GM18511 (cell line): ENCODE measurements around the gene ZEB1.
A peak's percentile ranks its signal among the peaks of the same experiment; 100 is the strongest.
"Not testable (repeated sequence)": the region's sequence is repeated elsewhere in the genome, so short reads cannot be mapped to it uniquely, and the experiment has no call there.

Source experiments
- ATAC-seq: cut with Tn5 transposase; IDR thresholded peaks from one replicate; pipeline ENCODE4 v1.9.1; 2021; ENCODE audit warnings: mild to moderate bottlenecking, moderate library complexity; ENCODE audit not compliant: unreplicated experiment

ZEB1 gene

GRCh38 chr10:31364238-31364637 lies 45.2 kb downstream of the ZEB1 start:
- not testable (repeated sequence) for ATAC-seq

- no peak for ATAC-seq
Measured at GRCh38 chr10:31366703-31367102, 47.7 kb downstream of the ZEB1 start.

- ATAC-seq, result no peak
Measured at GRCh38 chr10:31368724-31369123, 49.7 kb downstream of the ZEB1 start.

- no peak for ATAC-seq
Measured at GRCh38 chr10:31372439-31372838, 53.4 kb downstream of the ZEB1 start.

- ATAC-seq, result no peak
Measured at GRCh38 chr10:31374146-31374696, 55.2 kb downstream of the ZEB1 start.

GRCh38 chr10:31381171-31381570 lies 62.2 kb downstream of the ZEB1 start:
- ATAC-seq, result no peak

- ATAC-seq, result no peak
Measured at GRCh38 chr10:31381766-31382316, 62.8 kb downstream of the ZEB1 start.

GRCh38 chr10:31383810-31384588 lies 65.0 kb downstream of the ZEB1 start:
- ATAC-seq, result peak; percentile 99

- peak; percentile 37 for ATAC-seq
Measured at GRCh38 chr10:31384589-31384949, 65.6 kb downstream of the ZEB1 start.

GRCh38 chr10:31390804-31391203 lies 71.8 kb downstream of the ZEB1 start:
- ATAC-seq, result no peak

- ATAC-seq, result peak; percentile 70
Measured at GRCh38 chr10:31393844-31394243, 74.8 kb downstream of the ZEB1 start.

GRCh38 chr10:31395695-31396094 lies 76.7 kb downstream of the ZEB1 start:
- ATAC-seq, result no peak

- ATAC-seq, result no peak
Measured at GRCh38 chr10:31396376-31396775, 77.4 kb downstream of the ZEB1 start.

GRCh38 chr10:31397852-31398251 lies 78.8 kb downstream of the ZEB1 start:
- no peak for ATAC-seq

- no peak for ATAC-seq
Measured at GRCh38 chr10:31399171-31399570, 80.2 kb downstream of the ZEB1 start.

GRCh38 chr10:31399631-31400030 lies 80.6 kb downstream of the ZEB1 start:
- ATAC-seq, result no peak

- ATAC-seq, result no peak
Measured at GRCh38 chr10:31401287-31401686, 82.3 kb downstream of the ZEB1 start.

GRCh38 chr10:31404640-31405039 lies 85.6 kb downstream of the ZEB1 start:
- ATAC-seq, result no peak

GRCh38 chr10:31405829-31406228 lies 86.8 kb downstream of the ZEB1 start:
- ATAC-seq, result not testable (repeated sequence)

GRCh38 chr10:31412397-31412796 lies 93.4 kb downstream of the ZEB1 start:
- not testable (repeated sequence) for ATAC-seq

GRCh38 chr10:31413325-31413724 lies 94.3 kb downstream of the ZEB1 start:
- ATAC-seq, result no peak

- no peak for ATAC-seq
Measured at GRCh38 chr10:31418481-31418880, 99.5 kb downstream of the ZEB1 start.
